ENCODE results near the gene PNPT1. TPM values are rescaled to one million over a fixed set of nuclear protein-coding genes. Genes with fewer than 3 reads are reported as not detected.

The PNPT1 gene
- total and polyA plus RNA-seq, 12 donors = 7.0 to 35.7 (median 19.7) TPM

- intact Hi-C loops (cut with DNase I) = no loop called here
Measured at GRCh38 chr2:55734726-55735125, 41.1 kb upstream of the PNPT1 start.

GRCh38 chr2:55733335-55733734, 39.7 kb upstream of the PNPT1 start:
- peaks cover 0 to 7% (median 0%) of the 10 kb centered on the region in 3 donors for H3K9me3 ChIP-seq (replicated peaks in 1 of 3)
- intact Hi-C loops (cut with DNase I) = no loop called here
- no peak for DNase-seq
- H3K27me3 ChIP-seq = no peaks in the 10 kb centered on the region
- WGBS, 4 donors = 8 to 26% (median 16%) methylated on average over 1 of the region's 1 CpG
- H3K4me1 ChIP-seq (replicated peaks in 1 of 2) = no peaks in the 10 kb centered on the region
- no peak for TF ChIP-seq POLR2A (IDR thresholded peaks at IDR 0.05)
- TF ChIP-seq, protein P1, sequence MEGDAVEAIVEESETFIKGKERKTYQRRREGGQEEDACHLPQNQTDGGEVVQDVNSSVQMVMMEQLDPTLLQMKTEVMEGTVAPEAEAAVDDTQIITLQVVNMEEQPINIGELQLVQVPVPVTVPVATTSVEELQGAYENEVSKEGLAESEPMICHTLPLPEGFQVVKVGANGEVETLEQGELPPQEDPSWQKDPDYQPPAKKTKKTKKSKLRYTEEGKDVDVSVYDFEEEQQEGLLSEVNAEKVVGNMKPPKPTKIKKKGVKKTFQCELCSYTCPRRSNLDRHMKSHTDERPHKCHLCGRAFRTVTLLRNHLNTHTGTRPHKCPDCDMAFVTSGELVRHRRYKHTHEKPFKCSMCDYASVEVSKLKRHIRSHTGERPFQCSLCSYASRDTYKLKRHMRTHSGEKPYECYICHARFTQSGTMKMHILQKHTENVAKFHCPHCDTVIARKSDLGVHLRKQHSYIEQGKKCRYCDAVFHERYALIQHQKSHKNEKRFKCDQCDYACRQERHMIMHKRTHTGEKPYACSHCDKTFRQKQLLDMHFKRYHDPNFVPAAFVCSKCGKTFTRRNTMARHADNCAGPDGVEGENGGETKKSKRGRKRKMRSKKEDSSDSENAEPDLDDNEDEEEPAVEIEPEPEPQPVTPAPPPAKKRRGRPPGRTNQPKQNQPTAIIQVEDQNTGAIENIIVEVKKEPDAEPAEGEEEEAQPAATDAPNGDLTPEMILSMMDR (IDR thresholded peaks at IDR 0.05) = no peak
- no peak overlapping the region for H3K27ac ChIP-seq
- H3K36me3 ChIP-seq (replicated peaks in 1 of 2) = no peaks in the 10 kb centered on the region
- no peak overlapping the region for H3K4me3 ChIP-seq

More at GRCh38 chr2:55734726-55735125, 41.1 kb upstream of the PNPT1 start:
- peaks cover 0 to 7% (median 0%) of the 10 kb centered on the region in 3 donors for H3K9me3 ChIP-seq (replicated peaks in 1 of 3)
- no peaks in the 10 kb centered on the region for H3K27me3 ChIP-seq
- no peak overlapping the region for H3K4me3 ChIP-seq
- TF ChIP-seq POLR2A (IDR thresholded peaks at IDR 0.05) = no peak
- TF ChIP-seq, protein P1 (IDR thresholded peaks at IDR 0.05) = no peak
- H3K4me1 ChIP-seq (replicated peaks in 1 of 2) = no peaks in the 10 kb centered on the region
- no peak for DNase-seq
- no peak overlapping the region for H3K27ac ChIP-seq
- WGBS, 4 donors = 74 to 90% (median 80%) methylated on average over 1 of the region's 1 CpG
- H3K36me3 ChIP-seq (replicated peaks in 1 of 2) = no peaks in the 10 kb centered on the region

DNA sequence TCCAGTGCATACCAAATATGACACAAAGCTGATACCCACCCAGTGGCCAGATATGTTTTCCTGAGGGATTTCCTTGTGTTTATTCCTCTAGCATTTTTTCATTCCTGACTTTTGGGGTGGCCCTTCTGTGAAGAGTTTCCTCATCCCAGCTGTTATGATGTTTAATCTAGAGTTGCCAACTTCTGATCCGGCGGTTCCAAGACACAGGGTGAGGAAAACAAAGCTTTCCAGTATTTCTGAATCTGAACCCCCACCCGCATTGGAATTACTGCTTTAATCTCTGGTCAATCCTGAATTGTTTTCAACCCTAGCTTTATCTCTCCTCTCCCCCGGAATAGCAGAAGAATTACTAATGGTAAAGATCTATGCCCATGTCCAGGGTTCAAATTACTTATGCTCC, 39.2 kb upstream of the PNPT1 start:
- intact Hi-C loops (cut with DNase I) = no loop called here
- no peak for TF ChIP-seq POLR2A (IDR thresholded peaks at IDR 0.05)
- TF ChIP-seq, protein P1 (IDR thresholded peaks at IDR 0.05) = no peak
- H3K9me3 ChIP-seq (replicated peaks in 1 of 3) = peaks cover 0 to 7% (median 0%) of the 10 kb centered on the region in 3 donors
- H3K27me3 ChIP-seq = no peaks in the 10 kb centered on the region
- DNase-seq = no peak
- no peak overlapping the region for H3K27ac ChIP-seq
- no peaks in the 10 kb centered on the region for H3K4me1 ChIP-seq (replicated peaks in 1 of 2)
- no peak overlapping the region for H3K4me3 ChIP-seq
- 56 to 70% (median 67%) methylated on average over 4 of the region's 4 CpGs for WGBS, 4 donors
- no peaks in the 10 kb centered on the region for H3K36me3 ChIP-seq (replicated peaks in 1 of 2)

GRCh38 chr2:55729136-55729685, 35.6 kb upstream of the PNPT1 start:
- Histone ChIP-seq H3K4me1 (replicated peaks in 1 of 2) (no peaks in the 10 kb centered on the region), H3K4me3 (no peak overlapping the region), H3K9me3 (replicated peaks in 1 of 3) (no peaks in the 10 kb centered on the region), H3K27ac (no peak overlapping the region), H3K27me3 (no peaks in the 10 kb centered on the region), H3K36me3 (replicated peaks in 1 of 2) (no peaks in the 10 kb centered on the region)
- no peak for DNase-seq
- 38 to 52% (median 42%) methylated on average over 1 of the region's 1 CpG for WGBS, 4 donors
- TF ChIP-seq, protein P1 (IDR thresholded peaks at IDR 0.05) = no peak
- TF ChIP-seq POLR2A (IDR thresholded peaks at IDR 0.05) = no peak
- intact Hi-C loops (cut with DNase I) = loop anchor here in 1 of 2 donors (10.0 kb wide), 1 partner anchor 396 kb away; no protein-coding TSS in a partner anchor

All from adrenal gland (tissue), 12 donors.